Hepatocyte (in vitro differentiated cells): Measurements from ENCODE around the gene SEC23A.
"Not testable (repeated sequence)": the region's sequence is repeated elsewhere in the genome, so short reads cannot be mapped to it uniquely, and the experiment has no call there.

Experiments used
- CTCF ChIP-seq: fragments of 200-600 bp; sonication (generic); IDR thresholded peaks from 2 replicates; pipeline ENCODE4 v1.5.1; 2016; ENCODE audit warnings: antibody characterized with exemption, mild to moderate bottlenecking; ENCODE audit not compliant: poor library complexity
- EZH2 ChIP-seq: fragments of 200-600 bp; sonication (generic); IDR thresholded peaks from 2 replicates; pipeline ENCODE4 v1.6.1; 2016; ENCODE audit warnings: antibody characterized with exemption, mild to moderate bottlenecking, borderline replicate concordance
- EZH2phosphoT487 ChIP-seq: fragments of 200-600 bp; sonication (generic); IDR thresholded peaks from one replicate; pipeline ENCODE4 v1.6.1; 2018; ENCODE audit warnings: antibody characterized with exemption, mild to moderate bottlenecking, low read depth, moderate library complexity; ENCODE audit not compliant: unreplicated experiment, severe bottlenecking

DNA sequence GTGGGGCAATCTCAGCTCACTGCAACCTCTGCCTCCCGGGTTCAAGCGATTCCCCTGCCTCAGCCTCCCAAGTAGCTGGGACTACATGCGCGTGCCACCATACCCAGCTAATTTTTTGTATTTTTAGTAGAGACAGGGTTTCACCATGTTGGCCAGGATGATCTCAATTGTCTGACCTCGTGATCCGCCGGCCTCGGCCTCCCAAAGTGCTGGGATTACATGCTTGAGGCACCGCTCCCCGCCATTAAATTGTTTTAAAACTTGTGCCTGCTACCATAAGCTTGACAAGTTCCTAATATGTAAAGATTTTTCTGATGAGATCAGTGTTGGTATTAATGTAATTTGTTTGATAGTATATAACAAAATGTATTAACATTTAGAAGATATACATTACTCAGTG, 3.8 kb downstream of the SEC23A start:
- not testable (repeated sequence) for TF ChIP-seq CTCF, EZH2, EZH2phosphoT487
